ENCODE results near the gene NR4A1. TPM values are rescaled to one million over a fixed set of nuclear protein-coding genes. Genes with fewer than 3 reads are reported as not detected.

NR4A1 gene
- total and polyA plus RNA-seq, 9 of the 15 experiments (the other 6 are each of a cell fraction or from before 2014, with no cell fraction given) = 0.07 to 4.7 (median 1.9) TPM; not detected in 1

- peaks cover 4 to 37% of the 10 kb centered on the region in 2 experiments; a peak in 4 of 5 replicates for H3K4me1 ChIP-seq (replicated peaks in 1 of 2; ENCODE audit: control insufficient read depth in 2 of 2, insufficient read depth in 2 of 2, low read length in 2 of 2)
- intact Hi-C loops (cut with micrococcal nuclease) = no loop called here
- H3K79me2 ChIP-seq (ENCODE audit: control insufficient read depth, insufficient read depth, low read length) = no peaks in the 10 kb centered on the region
- 15% methylated on average over 4 of the region's 6 CpGs for WGBS (ENCODE audit: insufficient coverage, low coverage, missing lambda C conversion rate)
- no peaks in the 10 kb centered on the region for H4K20me1 ChIP-seq (replicated peaks; ENCODE audit: control insufficient read depth, insufficient read depth, low read length)
- in situ Hi-C loops (cut with MboI) = no loop called here
- H3K9me3 ChIP-seq (replicated peaks; ENCODE audit: control insufficient read depth, insufficient read depth, low read depth, low read length) = no peaks in the 10 kb centered on the region
- ChIA-PET CTCF (ENCODE audit: low intra/inter-chr PET ratio) (interaction anchor here (0.7 kb wide), 1 partner anchor 53 kb away, joined by 3 read pairs; no protein-coding TSS in a partner anchor), POLR2A (interaction anchor here (1.1 kb wide), 1 partner anchor 10 kb away, joined by 6 read pairs; the partner anchor contains the start of gene NR4A1)
- peaks cover 0 to 6% of the 10 kb centered on the region in 2 experiments; a peak in 1 of 5 replicates for H3K27me3 ChIP-seq (ENCODE audit: control insufficient read depth in 2 of 2, insufficient read depth in 2 of 2, low read length in 2 of 2)
- H3K4me3 ChIP-seq = no peak overlapping the region
- ATAC-seq = peak; percentile 58
- BruUV-seq (replicated peaks) = no TSS peak
- DNase-seq (ENCODE audit: extremely low read depth in 1 of 4, low spot score in 3 of 4) = peak; percentile 40 to 58 (median 50)
- H3K9me1 ChIP-seq (ENCODE audit: control insufficient read depth, insufficient read depth, low read length) = no peaks in the 10 kb centered on the region
- H2AFZ ChIP-seq (ENCODE audit: low read depth, low read length) = no peak overlapping the region
- FAIRE-seq = peak; percentile 29
- H3K4me2 ChIP-seq (ENCODE audit: insufficient read depth, low read length) = no peak overlapping the region
- peak overlapping the region in 1 of 2 experiments; percentile 20; a peak in 1 of 4 replicates for H3K9ac ChIP-seq (ENCODE audit: insufficient read depth in 1 of 2, low read depth in 2 of 2, low read length in 2 of 2)
- H3K36me3 ChIP-seq (ENCODE audit: control insufficient read depth, insufficient read depth, low read length) = no peaks in the 10 kb centered on the region
- H3K27ac ChIP-seq (ENCODE audit: extremely low read depth, low read depth, low read length) = no peak overlapping the region
- TF ChIP-seq, protein P1, sequence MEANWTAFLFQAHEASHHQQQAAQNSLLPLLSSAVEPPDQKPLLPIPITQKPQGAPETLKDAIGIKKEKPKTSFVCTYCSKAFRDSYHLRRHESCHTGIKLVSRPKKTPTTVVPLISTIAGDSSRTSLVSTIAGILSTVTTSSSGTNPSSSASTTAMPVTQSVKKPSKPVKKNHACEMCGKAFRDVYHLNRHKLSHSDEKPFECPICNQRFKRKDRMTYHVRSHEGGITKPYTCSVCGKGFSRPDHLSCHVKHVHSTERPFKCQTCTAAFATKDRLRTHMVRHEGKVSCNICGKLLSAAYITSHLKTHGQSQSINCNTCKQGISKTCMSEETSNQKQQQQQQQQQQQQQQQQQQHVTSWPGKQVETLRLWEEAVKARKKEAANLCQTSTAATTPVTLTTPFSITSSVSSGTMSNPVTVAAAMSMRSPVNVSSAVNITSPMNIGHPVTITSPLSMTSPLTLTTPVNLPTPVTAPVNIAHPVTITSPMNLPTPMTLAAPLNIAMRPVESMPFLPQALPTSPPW (CRISPR knock-in tag; IDR thresholded peaks at IDR 0.05) = peak; percentile 63
- TF ChIP-seq JUN (IDR thresholded peaks at IDR 0.05; ENCODE audit: borderline replicate concordance, low read depth, low read length) (no peak), JUN (CRISPR knock-in tag; IDR thresholded peaks at IDR 0.05; ENCODE audit: borderline replicate concordance) (no peak), EHMT2 (IDR thresholded peaks at IDR 0.05) (peak; percentile 82), GABPA (tag; conservative IDR thresholded peaks at IDR 0.05; ENCODE audit: low read depth) (peak; percentile 78), ZBTB7A (IDR thresholded peaks at IDR 0.05; ENCODE audit: borderline replicate concordance, control insufficient read depth, low read depth, low read length) (peak; percentile 17; the same call in 1 of the 2 replicates), MIER1 (IDR thresholded peaks at IDR 0.05; ENCODE audit: low read depth) (peak; percentile 69), ETV5 (CRISPR knock-in tag; IDR thresholded peaks at IDR 0.05; ENCODE audit: low read depth) (0 out of 2 replicates have a peak, but pooled peaks have one; percentile 28), CTBP1 (IDR thresholded peaks at IDR 0.05; ENCODE audit: borderline replicate concordance) (peak; percentile 33; the same call in 1 of the 2 replicates)
- TF ChIP-seq, protein P2, sequence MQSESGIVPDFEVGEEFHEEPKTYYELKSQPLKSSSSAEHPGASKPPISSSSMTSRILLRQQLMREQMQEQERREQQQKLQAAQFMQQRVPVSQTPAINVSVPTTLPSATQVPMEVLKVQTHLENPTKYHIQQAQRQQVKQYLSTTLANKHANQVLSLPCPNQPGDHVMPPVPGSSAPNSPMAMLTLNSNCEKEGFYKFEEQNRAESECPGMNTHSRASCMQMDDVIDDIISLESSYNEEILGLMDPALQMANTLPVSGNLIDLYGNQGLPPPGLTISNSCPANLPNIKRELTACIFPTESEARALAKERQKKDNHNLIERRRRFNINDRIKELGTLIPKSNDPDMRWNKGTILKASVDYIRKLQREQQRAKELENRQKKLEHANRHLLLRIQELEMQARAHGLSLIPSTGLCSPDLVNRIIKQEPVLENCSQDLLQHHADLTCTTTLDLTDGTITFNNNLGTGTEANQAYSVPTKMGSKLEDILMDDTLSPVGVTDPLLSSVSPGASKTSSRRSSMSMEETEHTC (IDR thresholded peaks at IDR 0.05) = no peak
- TF ChIP-seq, protein P3, sequence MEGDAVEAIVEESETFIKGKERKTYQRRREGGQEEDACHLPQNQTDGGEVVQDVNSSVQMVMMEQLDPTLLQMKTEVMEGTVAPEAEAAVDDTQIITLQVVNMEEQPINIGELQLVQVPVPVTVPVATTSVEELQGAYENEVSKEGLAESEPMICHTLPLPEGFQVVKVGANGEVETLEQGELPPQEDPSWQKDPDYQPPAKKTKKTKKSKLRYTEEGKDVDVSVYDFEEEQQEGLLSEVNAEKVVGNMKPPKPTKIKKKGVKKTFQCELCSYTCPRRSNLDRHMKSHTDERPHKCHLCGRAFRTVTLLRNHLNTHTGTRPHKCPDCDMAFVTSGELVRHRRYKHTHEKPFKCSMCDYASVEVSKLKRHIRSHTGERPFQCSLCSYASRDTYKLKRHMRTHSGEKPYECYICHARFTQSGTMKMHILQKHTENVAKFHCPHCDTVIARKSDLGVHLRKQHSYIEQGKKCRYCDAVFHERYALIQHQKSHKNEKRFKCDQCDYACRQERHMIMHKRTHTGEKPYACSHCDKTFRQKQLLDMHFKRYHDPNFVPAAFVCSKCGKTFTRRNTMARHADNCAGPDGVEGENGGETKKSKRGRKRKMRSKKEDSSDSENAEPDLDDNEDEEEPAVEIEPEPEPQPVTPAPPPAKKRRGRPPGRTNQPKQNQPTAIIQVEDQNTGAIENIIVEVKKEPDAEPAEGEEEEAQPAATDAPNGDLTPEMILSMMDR (IDR thresholded peaks at IDR 0.05 in 2 of 3, conservative IDR thresholded peaks at IDR 0.05 in 1 of 3; ENCODE audit: insufficient read depth in 2 of 3, low read depth in 1 of 3, low read length in 3 of 3) = peak in 2 of 3 experiments; percentile 26 to 30; a peak in 2 of 6 replicates
- TF ChIP-seq, protein P4, sequence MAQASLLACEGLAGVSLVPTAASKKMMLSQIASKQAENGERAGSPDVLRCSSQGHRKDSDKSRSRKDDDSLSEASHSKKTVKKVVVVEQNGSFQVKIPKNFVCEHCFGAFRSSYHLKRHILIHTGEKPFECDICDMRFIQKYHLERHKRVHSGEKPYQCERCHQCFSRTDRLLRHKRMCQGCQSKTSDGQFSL (CRISPR knock-in tag; IDR thresholded peaks at IDR 0.05) = peak; percentile 56; the same call in 1 of the 2 replicates
- TF ChIP-seq, protein P4 (tag; IDR thresholded peaks at IDR 0.05) = no peak
Observed at GRCh38 chr12:52041695-52042123, 9.5 kb upstream of the NR4A1 start.

All from K562 (cell line).